HL-60 (cell line): Measurements from ENCODE around the gene ELF4.

Experiments
- GABPA ChIP-seq: IDR thresholded peaks from 2 replicates; pipeline ENCODE4 v1.6.1; 2012; ENCODE audit warnings: low read depth
- POLR2AphosphoS5 ChIP-seq: IDR thresholded peaks from 2 replicates; pipeline ENCODE4 v1.6.1; 2012; ENCODE audit warnings: low read depth
- SPI1 ChIP-seq: IDR thresholded peaks from 2 replicates; pipeline ENCODE4 v1.6.1; 2012; ENCODE audit warnings: low read depth, mild to moderate bottlenecking, borderline replicate concordance
- TF ChIP-seq, protein P1 (sequence below): IDR thresholded peaks from one replicate; pipeline ENCODE4 v1.5.1; 2011; ENCODE audit warnings: low read length, control low read depth, inconsistent platforms; ENCODE audit not compliant: insufficient read depth

GRCh38 chrX:130055899-130056298, 54.4 kb downstream of the ELF4 start:
- TF ChIP-seq, protein P1, sequence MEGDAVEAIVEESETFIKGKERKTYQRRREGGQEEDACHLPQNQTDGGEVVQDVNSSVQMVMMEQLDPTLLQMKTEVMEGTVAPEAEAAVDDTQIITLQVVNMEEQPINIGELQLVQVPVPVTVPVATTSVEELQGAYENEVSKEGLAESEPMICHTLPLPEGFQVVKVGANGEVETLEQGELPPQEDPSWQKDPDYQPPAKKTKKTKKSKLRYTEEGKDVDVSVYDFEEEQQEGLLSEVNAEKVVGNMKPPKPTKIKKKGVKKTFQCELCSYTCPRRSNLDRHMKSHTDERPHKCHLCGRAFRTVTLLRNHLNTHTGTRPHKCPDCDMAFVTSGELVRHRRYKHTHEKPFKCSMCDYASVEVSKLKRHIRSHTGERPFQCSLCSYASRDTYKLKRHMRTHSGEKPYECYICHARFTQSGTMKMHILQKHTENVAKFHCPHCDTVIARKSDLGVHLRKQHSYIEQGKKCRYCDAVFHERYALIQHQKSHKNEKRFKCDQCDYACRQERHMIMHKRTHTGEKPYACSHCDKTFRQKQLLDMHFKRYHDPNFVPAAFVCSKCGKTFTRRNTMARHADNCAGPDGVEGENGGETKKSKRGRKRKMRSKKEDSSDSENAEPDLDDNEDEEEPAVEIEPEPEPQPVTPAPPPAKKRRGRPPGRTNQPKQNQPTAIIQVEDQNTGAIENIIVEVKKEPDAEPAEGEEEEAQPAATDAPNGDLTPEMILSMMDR: no peak
- TF ChIP-seq GABPA: no peak
- TF ChIP-seq SPI1: no peak
- TF ChIP-seq POLR2AphosphoS5: no peak
